Sigmoid colon (tissue), 7 donors: ENCODE results near the gene RPLP2. TPM values are rescaled to one million over a fixed set of nuclear protein-coding genes. Genes with fewer than 3 reads are reported as not detected.

ENCODE experiments used
- DNase-seq: peaks from one replicate; pipeline ENCODE4 v3.0.0-alpha.2; 2019
- H3K27ac ChIP-seq, 4 donors: fragments of 200-600 bp; sonication (generic); one replicate each; pipeline ENCODE4 v1.5.1; 2016 to 2019; ENCODE audit warnings: mild to moderate bottlenecking in 1 of 4
- H3K27me3 ChIP-seq, 3 donors: fragments of 200-600 bp; sonication (generic); one replicate each; pipeline ENCODE4 v1.5.1; 2019; ENCODE audit warnings: mild to moderate bottlenecking in 1 of 3
- H3K36me3 ChIP-seq, 4 donors: fragments of 200-600 bp; sonication (generic); one replicate each; pipeline ENCODE4 v1.5.1; 2016 to 2019
- H3K4me1 ChIP-seq, 4 donors: fragments of 200-600 bp; sonication (generic); one replicate each; pipeline ENCODE4 v1.5.1; 2017 to 2019
- H3K4me3 ChIP-seq, 4 donors: fragments of 200-600 bp; sonication (generic); one replicate each; pipeline ENCODE4 v1.5.1; 2017 to 2019; ENCODE audit warnings: mild to moderate bottlenecking in 2 of 4, moderate library complexity in 1 of 4
- H3K9me3 ChIP-seq, 4 donors: fragments of 200-600 bp in 3 of 4; sonication (generic) in 3 of 4; one replicate each; pipeline versions ENCODE4 v1.5.1 to v1.6.1; 2013 to 2019
- EP300 ChIP-seq, 4 donors: sonication (generic); formaldehyde crosslinking; IDR thresholded peaks; one replicate each; pipeline ENCODE4 v1.6.1; 2017; ENCODE audit warnings: antibody characterized with exemption in 4 of 4
- POLR2A ChIP-seq, 2 donors: fragments of 450-650 bp; IDR thresholded peaks; one replicate each; pipeline ENCODE4 v1.6.1; 2016; ENCODE audit warnings: antibody characterized with exemption in 2 of 2, mild to moderate bottlenecking in 2 of 2, moderate library complexity in 2 of 2
- POLR2AphosphoS5 ChIP-seq, 4 donors: sonication (generic); formaldehyde crosslinking; IDR thresholded peaks; one replicate each; pipeline ENCODE4 v1.6.1; 2017; ENCODE audit warnings: antibody characterized with exemption in 4 of 4
- WGBS, 2 donors: extraction: QIAGEN DNeasy Blood & Tissue Kit; methylation state at CpG; one replicate each; pipeline ENCODE4 v1.1.7; 2013; 5-methylcytosine and 5-hydroxymethylcytosine counted together
- intact Hi-C: fragments of 100-400 bp; cut with DNase I; formaldehyde crosslinking; loops from one replicate; pipeline ENCODE4 v1.15.1; 2023
- polyA plus RNA-seq, 3 donors: library from polyadenylated mRNA; stranded (reverse); fragments of 200-250 nt; gene quantifications; one replicate each; pipeline ENCODE4 v1.2.3, GENCODE V29; 2013
- total RNA-seq, 4 donors: library from RNA; depleted of rRNA; stranded (reverse); fragments of >200 nt; gene quantifications; one replicate each; pipeline ENCODE4 v1.1.0, GENCODE V29; 2016
- TF ChIP-seq, protein P1 (sequence below), 4 experiments: fragments of 450-650 bp in 3 of 4; fragments of 200-600 bp in 1 of 4; IDR thresholded peaks; one replicate each; pipeline ENCODE4 v1.5.1; 2016 to 2019; ENCODE audit warnings: antibody characterized with exemption in 4 of 4, mild to moderate bottlenecking in 3 of 4, moderate library complexity in 2 of 4
- donor health status: healthy with polysubstance abuse.
- donor health status: Bipolar disorder and iron deficiency.
- donor health status: healthy.

Gene RPLP2
- total and polyA plus RNA-seq, 7 donors, result 405 to 2,533 (median 632) TPM

DNA sequence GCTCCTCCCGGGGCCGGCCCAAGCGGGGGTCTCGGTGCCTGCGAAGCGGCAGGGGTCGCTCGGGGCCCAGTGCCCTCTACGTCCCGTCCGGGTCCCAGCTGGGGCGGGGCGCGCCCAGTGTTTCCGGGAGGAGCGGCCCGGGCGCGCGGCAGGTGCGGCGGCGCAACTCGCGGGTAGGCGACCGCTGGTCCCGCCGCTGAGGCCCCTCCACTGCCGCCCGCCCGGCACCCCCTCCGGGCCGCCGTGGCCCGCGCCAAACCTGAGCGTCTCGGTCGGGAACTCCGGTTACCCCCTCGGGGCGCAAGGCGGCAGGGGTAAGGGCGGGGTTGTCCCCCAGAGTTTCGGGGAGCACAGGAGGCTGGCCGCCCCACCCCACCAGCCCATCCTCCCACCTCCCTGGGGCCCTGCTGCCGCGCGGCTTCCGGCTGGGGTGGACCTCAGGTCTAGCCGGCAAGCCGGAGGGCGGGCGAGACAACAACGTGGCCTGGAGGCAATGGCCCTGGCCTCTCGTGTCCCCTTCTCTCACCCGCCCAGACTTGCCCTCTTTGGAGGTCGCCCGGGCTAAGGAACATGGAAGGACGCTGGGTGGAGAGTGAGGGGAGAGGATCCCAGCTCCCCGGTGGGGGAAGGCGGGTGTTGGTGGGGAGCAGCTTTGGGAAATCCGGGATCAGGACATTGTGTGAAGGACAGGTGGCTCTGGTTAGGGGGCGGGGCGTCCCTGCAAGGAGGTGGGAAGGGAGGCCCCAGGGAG is 17.6 kb downstream of the RPLP2 start:
- Histone ChIP-seq H3K27ac (peak overlapping the region; percentile 24 to 71 (median 50)), H3K4me3 (peak overlapping the region in 3 of 4 donors; percentile 31 to 40 (median 32)), H3K36me3 (peaks cover 22 to 35% (median 26%) of the 10 kb centered on the region in 4 donors), H3K9me3 (no peaks in the 10 kb centered on the region), H3K27me3 (peaks cover 44 to 90% (median 82%) of the 10 kb centered on the region in 3 donors), H3K4me1 (peaks cover 0 to 59% (median 44%) of the 10 kb centered on the region in 4 donors)
- intact Hi-C loops, result no loop called here
- no peak for DNase-seq
- WGBS, 2 donors, result 1 to 6% methylated on average over 66 of the region's 66 CpGs
- TF ChIP-seq, protein P1, sequence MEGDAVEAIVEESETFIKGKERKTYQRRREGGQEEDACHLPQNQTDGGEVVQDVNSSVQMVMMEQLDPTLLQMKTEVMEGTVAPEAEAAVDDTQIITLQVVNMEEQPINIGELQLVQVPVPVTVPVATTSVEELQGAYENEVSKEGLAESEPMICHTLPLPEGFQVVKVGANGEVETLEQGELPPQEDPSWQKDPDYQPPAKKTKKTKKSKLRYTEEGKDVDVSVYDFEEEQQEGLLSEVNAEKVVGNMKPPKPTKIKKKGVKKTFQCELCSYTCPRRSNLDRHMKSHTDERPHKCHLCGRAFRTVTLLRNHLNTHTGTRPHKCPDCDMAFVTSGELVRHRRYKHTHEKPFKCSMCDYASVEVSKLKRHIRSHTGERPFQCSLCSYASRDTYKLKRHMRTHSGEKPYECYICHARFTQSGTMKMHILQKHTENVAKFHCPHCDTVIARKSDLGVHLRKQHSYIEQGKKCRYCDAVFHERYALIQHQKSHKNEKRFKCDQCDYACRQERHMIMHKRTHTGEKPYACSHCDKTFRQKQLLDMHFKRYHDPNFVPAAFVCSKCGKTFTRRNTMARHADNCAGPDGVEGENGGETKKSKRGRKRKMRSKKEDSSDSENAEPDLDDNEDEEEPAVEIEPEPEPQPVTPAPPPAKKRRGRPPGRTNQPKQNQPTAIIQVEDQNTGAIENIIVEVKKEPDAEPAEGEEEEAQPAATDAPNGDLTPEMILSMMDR (IDR thresholded peaks at IDR 0.05), result no peak
- TF ChIP-seq EP300 (IDR thresholded peaks at IDR 0.05) (no peak), POLR2AphosphoS5 (IDR thresholded peaks at IDR 0.05) (no peak), POLR2A (IDR thresholded peaks at IDR 0.05) (no peak)

- no peaks in the 10 kb centered on the region for H3K9me3 ChIP-seq
- H3K36me3 ChIP-seq, result peaks cover 22 to 30% (median 26%) of the 10 kb centered on the region in 4 donors
- peaks cover 44 to 91% (median 82%) of the 10 kb centered on the region in 3 donors for H3K27me3 ChIP-seq
- peaks cover 0 to 61% (median 47%) of the 10 kb centered on the region in 4 donors for H3K4me1 ChIP-seq
- TF ChIP-seq, protein P1 (IDR thresholded peaks at IDR 0.05), result no peak
- TF ChIP-seq POLR2AphosphoS5 (IDR thresholded peaks at IDR 0.05) (no peak), POLR2A (IDR thresholded peaks at IDR 0.05) (peak in 1 of 2 donors; percentile 15), EP300 (IDR thresholded peaks at IDR 0.05) (no peak)
- intact Hi-C loops, result no loop called here
- no peak for DNase-seq
- WGBS, 2 donors, result 14 to 48% methylated on average over 5 of the region's 5 CpGs
- peak within 1 kb of the TSS in 3 of 4 donors; percentile 31 to 40 (median 32) for H3K4me3 ChIP-seq
- H3K27ac ChIP-seq, result peak within 1 kb of the TSS; percentile 24 to 71 (median 51)
Measured at GRCh38 chr11:827897-828192, 18.1 kb downstream of the RPLP2 start, which contains the start of gene CRACR2B. CRACR2B (plus strand) TSS chr11:827919; CDS start chr11:828608, 689 bp downstream.

- H3K27me3 ChIP-seq, result peaks cover 44 to 87% (median 82%) of the 10 kb centered on the region in 3 donors
- 73 to 77% methylated on average over 21 of the region's 21 CpGs for WGBS, 2 donors
- H3K4me1 ChIP-seq, result peaks cover 0 to 66% (median 51%) of the 10 kb centered on the region in 4 donors
- no peaks in the 10 kb centered on the region for H3K9me3 ChIP-seq
- TF ChIP-seq POLR2AphosphoS5 (IDR thresholded peaks at IDR 0.05) (no peak), POLR2A (IDR thresholded peaks at IDR 0.05) (no peak), EP300 (IDR thresholded peaks at IDR 0.05) (no peak)
- TF ChIP-seq, protein P1 (IDR thresholded peaks at IDR 0.05), result no peak
- DNase-seq, result no peak
- H3K4me3 ChIP-seq, result no peak overlapping the region
- H3K27ac ChIP-seq, result peak overlapping the region in 3 of 4 donors; percentile 2 to 71 (median 37)
- intact Hi-C loops, result no loop called here
- H3K36me3 ChIP-seq, result peaks cover 20 to 23% (median 21%) of the 10 kb centered on the region in 4 donors
Measured at GRCh38 chr11:828506-829175, 18.9 kb downstream of the RPLP2 start.

DNA sequence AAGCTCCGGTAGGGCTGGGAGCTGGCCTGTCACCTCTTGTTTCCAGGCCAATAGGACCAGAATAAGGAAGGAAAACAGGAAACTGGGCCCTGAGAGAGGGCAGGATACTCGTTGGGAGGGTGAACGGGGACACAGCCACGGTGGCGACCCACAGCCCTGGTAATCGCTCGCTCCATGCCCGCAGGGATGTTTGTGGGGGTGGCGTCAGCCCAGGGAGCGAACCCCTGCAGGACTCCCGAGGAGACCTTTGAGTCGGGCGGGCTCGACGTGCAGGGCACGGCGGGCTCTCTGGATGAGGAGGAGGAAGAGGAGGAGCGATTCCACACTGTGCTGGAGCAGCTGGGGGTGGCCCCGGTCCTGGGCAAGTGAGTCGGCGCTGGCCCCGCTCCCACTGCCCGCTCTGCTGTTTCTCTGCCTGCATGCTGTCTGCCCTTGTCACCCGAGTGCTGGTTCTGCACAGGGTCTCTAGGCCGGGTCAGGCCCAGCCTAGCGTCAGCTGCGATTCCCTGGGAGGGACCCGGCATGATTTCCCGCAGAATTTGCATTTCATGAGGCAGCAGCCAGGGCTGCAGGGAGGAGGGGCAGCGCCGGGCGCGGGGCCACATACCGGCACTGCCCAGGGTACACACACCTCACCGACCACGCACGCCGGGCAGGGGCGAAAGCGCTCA is 19.5 kb downstream of the RPLP2 start:
- H3K27me3 ChIP-seq, result peaks cover 44 to 82% (median 76%) of the 10 kb centered on the region in 3 donors
- WGBS, 2 donors, result 28 to 43% methylated on average over 40 of the region's 40 CpGs

More for the DNA sequence above, 19.5 kb downstream of the RPLP2 start:
- Histone ChIP-seq H3K4me3 (peak overlapping the region in 3 of 4 donors; percentile 28 to 48 (median 36)), H3K9me3 (no peaks in the 10 kb centered on the region), H3K36me3 (peaks cover 14 to 16% (median 14%) of the 10 kb centered on the region in 4 donors), H3K4me1 (peaks cover 0 to 72% (median 57%) of the 10 kb centered on the region in 4 donors), H3K27ac (peak overlapping the region; percentile 2 to 71 (median 24))
- TF ChIP-seq EP300 (IDR thresholded peaks at IDR 0.05) (no peak), POLR2A (IDR thresholded peaks at IDR 0.05) (no peak), POLR2AphosphoS5 (IDR thresholded peaks at IDR 0.05) (peak in 2 of 4 donors; percentile 11 to 16)
- TF ChIP-seq, protein P1 (IDR thresholded peaks at IDR 0.05), result no peak
- no peak for DNase-seq
- intact Hi-C loops, result no loop called here
